Left colon (tissue), 2 donors: ENCODE results near the gene GSKIP. TPM values are rescaled to one million over a fixed set of nuclear protein-coding genes. Genes with fewer than 3 reads are reported as not detected.
"Not testable (repeated sequence)": the region's sequence is repeated elsewhere in the genome, so short reads cannot be mapped to it uniquely, and the experiment has no call there.

ENCODE experiments used
- ATAC-seq: fragments of 200-7000 bp; cut with Tn5 transposase; one replicate; pipeline ENCODE4 v1.9.1; 2020; ENCODE audit warnings: mild to moderate bottlenecking, moderate library complexity
- DNase-seq, 2 donors: peaks; one replicate each; pipeline ENCODE4 v3.0.0-alpha.2; 2020
- intact Hi-C, 2 donors: fragments of 100-400 bp; cut with DNase I in 1 of 2; cut with micrococcal nuclease in 1 of 2; formaldehyde crosslinking; loops; one replicate each; pipeline versions ENCODE4 v1.11.2 to v1.14.0; 2022; cut with DNase I, micrococcal nuclease
- long read RNA-seq: library from polyadenylated mRNA; unstranded; transcript quantifications from one replicate; pipeline ENCODE4 v2.0.0, GENCODE V29; 2021
- total RNA-seq, 2 donors: library from RNA; stranded (reverse); fragmentation: NEBNext Ultra II Directional; extraction: Animal tissue kit (Norgen Biotek cat#: 25700); gene quantifications; one replicate each; pipeline ENCODE4 v1.2.1, GENCODE V29; 2021
- donor health status: DM: no; HTN: no; CAD: no.
- donor health status: DM: yes; HTN: yes; CAD: no.

The GSKIP gene, protein sequence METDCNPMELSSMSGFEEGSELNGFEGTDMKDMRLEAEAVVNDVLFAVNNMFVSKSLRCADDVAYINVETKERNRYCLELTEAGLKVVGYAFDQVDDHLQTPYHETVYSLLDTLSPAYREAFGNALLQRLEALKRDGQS
- total RNA-seq: 100 to 1,000 TPM; 144 to 180 TPM
- long read RNA-seq, transcript GSKIP-205 (4 exons, 2,218 nt): major isoform, 264 of 334 reads
- long read RNA-seq, transcript GSKIP-201 (3 exons, 2,140 nt): minor isoform, 5 of 334 reads
- long read RNA-seq, partial matches to known transcripts: 51 of 334 reads
- long read RNA-seq, other reads (novel, unspliced or antisense): 9 of 334 reads

GRCh38 chr14:96362965-96363750 is at the start of gene GSKIP, which contains the start of gene ATG2B:
GSKIP (plus strand) TSS chr14:96363526; CDS start chr14:96382248, 18,722 bp downstream.
ATG2B (minus strand) TSS chr14:96363341; CDS start chr14:96362976, 365 bp downstream.
- intact Hi-C loops: no loop called here
- ATAC-seq (peak; percentile 78), DNase-seq (peak; percentile 93 to 97)

DNA sequence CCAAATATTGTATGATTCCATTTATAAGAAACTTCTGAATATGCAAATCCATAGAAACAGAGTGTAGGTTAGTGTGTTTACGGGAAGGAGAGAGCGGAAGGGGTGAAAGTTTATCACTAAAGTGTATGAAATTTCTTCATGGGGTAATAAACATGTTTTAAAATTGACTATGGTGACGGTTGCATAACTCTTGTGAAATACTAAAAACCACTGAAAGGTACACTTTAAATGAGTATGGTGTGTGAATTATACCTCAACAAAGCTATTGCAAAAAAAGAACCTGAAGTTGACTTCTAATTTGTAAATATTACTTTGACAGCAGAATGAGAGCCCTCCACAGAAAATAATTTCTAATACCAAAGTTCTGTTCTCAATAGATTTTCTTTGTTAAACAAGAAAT is 47.2 kb upstream of the GSKIP start:
- no peak for ATAC-seq
- intact Hi-C loops: no loop called here
- DNase-seq: no peak

- DNase-seq: no peak
- intact Hi-C loops: no loop called here
- no peak for ATAC-seq
Measured at GRCh38 chr14:96318836-96319235, 44.5 kb upstream of the GSKIP start.

- ATAC-seq (no peak), DNase-seq (no peak)
- intact Hi-C loops: no loop called here
Measured at GRCh38 chr14:96320605-96321004, 42.7 kb upstream of the GSKIP start.

GRCh38 chr14:96324219-96324618 is 39.1 kb upstream of the GSKIP start:
- intact Hi-C loops: no loop called here
- no peak for DNase-seq

GRCh38 chr14:96338551-96338950 is 24.8 kb upstream of the GSKIP start:
- intact Hi-C loops: no loop called here
- DNase-seq: no peak
- no peak for ATAC-seq

More at GRCh38 chr14:96324219-96324618, 39.1 kb upstream of the GSKIP start:
- ATAC-seq: no peak

- no peak for DNase-seq
- peak; percentile 75 for ATAC-seq
- intact Hi-C loops: no loop called here
Measured at GRCh38 chr14:96341323-96341722, 22.0 kb upstream of the GSKIP start.

DNA sequence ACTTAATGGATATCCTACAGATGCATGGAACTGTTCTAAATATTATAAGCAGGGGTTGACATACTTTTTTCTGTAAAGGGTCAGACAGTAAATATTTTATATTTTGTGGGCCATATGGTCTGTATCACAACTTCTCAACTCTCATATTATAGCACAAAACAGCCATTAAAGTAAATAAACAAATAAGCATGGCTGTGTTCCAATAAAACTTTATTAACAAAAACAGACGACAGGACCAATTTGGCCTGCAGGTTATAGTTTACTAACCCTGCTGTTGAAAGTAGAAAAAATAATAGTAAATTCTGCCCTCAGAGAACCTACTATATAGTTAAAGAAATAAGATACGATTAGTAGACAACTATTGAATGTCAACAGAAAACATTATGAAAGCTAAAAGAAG is 17.7 kb upstream of the GSKIP start:
- DNase-seq: no peak
- intact Hi-C loops: no loop called here
- no peak for ATAC-seq

DNA sequence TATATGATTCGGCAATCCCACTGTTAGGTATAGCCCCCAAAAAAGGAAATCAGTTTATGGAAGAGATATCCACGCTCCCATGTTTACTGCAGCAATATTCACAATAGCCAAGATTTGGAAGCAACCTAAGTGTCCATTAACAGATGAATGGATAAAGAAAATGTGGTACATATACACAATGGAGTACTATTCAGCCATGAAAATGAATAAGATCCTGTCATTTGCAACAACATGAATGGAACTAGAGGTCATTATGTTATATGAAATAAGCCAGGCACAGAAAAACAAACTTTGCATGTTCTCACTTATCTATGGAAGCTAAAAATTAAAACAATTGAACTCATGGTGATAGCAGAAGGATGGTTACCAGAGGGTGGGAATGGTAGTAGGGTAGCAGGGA is 15.4 kb upstream of the GSKIP start:
- intact Hi-C loops, DNase-seq, ATAC-seq: not testable (repeated sequence)

DNA sequence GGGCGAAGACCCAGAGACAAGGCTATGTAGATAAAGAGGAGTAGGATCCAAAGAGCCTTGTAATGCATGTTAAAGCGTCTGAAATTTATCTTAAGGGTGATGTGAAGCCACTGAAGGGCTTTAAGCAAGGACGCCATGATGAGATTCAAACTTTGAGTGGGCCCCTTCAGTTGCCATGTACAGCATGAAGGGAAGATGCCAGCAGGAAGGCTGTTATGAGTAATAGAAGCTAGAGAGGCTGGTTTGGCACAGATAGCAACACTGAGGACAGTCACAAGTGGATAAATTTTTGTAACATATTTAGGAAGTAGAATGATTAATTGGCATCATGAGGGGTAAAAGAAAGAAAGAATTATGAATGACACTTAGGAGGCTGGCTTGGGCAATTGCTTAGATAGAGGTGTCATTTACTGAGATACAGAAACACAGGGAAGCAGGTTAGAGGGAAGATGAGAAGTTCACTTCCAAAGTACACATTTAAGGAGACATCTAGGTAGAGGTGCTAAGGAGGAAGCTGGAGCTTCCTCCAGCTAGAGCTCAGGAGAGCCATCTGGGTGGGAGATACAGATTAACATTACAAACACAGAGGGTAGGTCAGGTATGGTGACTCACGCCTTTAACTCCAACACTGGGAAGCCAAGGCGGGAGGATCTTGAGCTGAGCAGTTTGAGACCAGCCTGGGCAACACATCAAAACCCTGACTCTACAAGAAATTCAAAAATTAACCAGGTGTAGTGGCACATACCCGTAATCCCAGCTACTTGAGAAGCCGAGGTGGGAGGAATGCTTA is 13.8 kb upstream of the GSKIP start:
- no peak for ATAC-seq
- DNase-seq: no peak
- intact Hi-C loops: no loop called here

GRCh38 chr14:96351986-96352385 is 11.3 kb upstream of the GSKIP start:
- no peak for ATAC-seq
- intact Hi-C loops: no loop called here

GRCh38 chr14:96352708-96353107 is 10.6 kb upstream of the GSKIP start:
- intact Hi-C loops: no loop called here
- DNase-seq (no peak), ATAC-seq (no peak)

More at GRCh38 chr14:96351986-96352385, 11.3 kb upstream of the GSKIP start:
- DNase-seq: no peak

DNA sequence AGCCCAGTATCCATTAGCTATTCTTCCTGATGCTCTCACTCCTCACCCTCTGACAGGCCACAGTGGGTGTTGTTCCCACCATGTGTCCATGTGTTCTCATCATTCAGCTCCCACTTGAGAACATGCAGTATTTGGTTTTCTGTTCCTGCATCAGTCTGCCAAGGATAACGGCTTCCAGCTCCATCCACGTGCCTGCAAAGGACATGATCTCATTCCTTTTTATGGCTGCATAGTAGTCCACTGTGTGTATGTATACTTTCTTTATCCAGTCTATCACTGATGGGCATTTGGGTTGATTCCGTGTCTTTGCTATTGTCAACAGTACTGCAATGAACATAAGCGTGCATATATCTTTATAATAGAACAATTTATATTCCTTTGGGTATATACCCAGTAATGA is 9.1 kb upstream of the GSKIP start:
- no peak for DNase-seq
- intact Hi-C loops: no loop called here

DNA sequence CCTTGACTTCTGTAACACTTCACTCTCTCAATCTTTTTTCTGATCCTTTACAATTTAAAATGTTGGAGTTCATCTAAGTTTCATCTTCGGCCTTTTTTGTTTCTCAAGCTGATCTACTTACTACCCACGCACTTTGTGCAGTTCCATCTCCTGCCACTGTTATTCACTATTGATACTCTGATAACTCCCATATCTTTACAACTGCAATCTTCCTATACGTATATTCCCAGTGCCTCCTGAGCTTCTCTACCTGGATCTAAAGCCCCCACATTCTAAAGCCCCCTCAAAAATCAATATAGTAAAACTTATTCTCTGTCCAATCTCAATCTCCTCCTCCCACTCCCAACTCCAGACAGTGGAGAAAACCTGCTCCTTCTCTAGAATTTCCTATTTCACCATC is 6.1 kb upstream of the GSKIP start:
- ATAC-seq: no peak
- intact Hi-C loops: no loop called here
- no peak for DNase-seq

More for the DNA sequence above, 9.1 kb upstream of the GSKIP start:
- no peak for ATAC-seq

GRCh38 chr14:96359959-96360358 is 3.4 kb upstream of the GSKIP start:
- DNase-seq: no peak
- no peak for ATAC-seq
- intact Hi-C loops: no loop called here

DNA sequence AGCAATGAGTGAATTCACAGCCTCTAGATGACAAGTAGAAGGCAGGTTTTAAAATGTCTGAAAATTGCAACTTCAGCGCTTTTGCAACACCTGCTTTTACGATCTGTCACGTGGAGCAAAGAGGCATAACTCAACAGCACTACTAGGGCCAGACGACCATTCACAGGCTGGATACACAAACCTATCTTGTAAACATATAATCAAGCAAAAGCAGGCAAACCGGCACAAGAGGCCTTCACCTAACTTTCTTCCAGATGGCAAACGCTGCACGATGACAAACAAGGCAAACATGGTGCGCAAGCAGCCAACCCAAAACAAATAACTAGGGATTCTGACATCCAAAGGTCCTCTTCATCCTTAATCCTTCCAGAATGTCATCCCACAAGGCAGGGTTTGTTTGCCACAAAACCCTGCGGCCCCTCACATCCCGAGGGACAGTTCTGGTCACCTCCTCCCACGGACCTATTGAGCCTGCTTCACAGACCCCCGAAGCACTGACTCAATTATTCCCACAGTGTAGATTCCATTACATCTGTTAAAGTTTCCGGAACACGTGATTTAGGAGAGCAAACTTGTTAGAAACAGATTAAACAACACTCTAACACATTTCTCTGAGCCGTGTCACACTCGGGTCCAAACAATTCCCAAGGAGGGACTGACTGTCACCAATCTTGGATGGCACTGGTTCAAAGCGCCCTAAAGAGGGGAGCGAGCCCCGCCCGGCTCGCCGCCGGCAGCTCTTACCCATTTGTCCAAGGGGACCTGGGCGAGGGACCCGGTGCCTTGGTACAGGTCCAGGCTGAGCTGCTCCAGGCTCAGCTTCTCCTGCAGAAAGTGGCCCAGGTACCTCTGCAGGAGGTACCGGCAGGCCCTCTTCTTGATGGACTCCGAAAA is 1.0 kb upstream of the GSKIP start:
- DNase-seq: peak; percentile 56 to 75
- intact Hi-C loops: no loop called here
- peak; percentile 38 for ATAC-seq

- DNase-seq: peak; percentile 81 to 82
- intact Hi-C loops: no loop called here
- ATAC-seq: peak; percentile 68
Measured at GRCh38 chr14:96363751-96364336, 518 bp downstream of the GSKIP start.

DNA sequence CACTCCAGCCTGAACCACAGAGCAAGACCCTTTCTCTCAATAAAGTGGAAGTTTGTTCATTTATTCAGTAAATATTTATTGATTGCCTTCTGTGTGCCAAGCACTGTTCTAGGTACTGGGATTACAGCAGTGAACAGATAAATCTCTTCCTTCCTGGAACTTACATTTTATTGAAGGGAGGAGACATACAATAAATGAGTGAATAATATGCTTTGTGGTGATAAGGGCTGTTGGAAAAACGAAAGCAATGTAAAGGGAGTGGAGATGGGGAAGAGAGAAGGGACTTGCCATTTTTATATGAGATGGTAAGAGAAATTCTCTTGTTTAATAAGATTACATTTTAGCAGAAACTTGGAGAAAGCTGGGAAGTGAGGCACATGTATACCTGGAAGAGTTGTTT is 1.6 kb downstream of the GSKIP start:
- intact Hi-C loops: no loop called here
- ATAC-seq (peak; percentile 60), DNase-seq (no peak)
